ENCODE data around the gene CEMIP.
"Not testable (repeated sequence)": the region's sequence is repeated elsewhere in the genome, so short reads cannot be mapped to it uniquely, and the experiment has no call there.

CEMIP gene

GRCh38 chr15:80958818-80959495 lies 179.8 kb downstream of the CEMIP start:
- no peak for DNase-seq

GRCh38 chr15:80965454-80965853 lies 186.3 kb downstream of the CEMIP start:
- not testable (repeated sequence) for DNase-seq

GRCh38 chr15:80966431-80967197 lies 187.4 kb downstream of the CEMIP start:
- DNase-seq = no peak

- no peak for DNase-seq
Measured at GRCh38 chr15:80967451-80967850, 188.3 kb downstream of the CEMIP start.

GRCh38 chr15:80967991-80968510 lies 188.9 kb downstream of the CEMIP start:
- DNase-seq = no peak

GRCh38 chr15:80969316-80969715 lies 190.1 kb downstream of the CEMIP start:
- DNase-seq = no peak

GRCh38 chr15:80970018-80970657 lies 191.0 kb downstream of the CEMIP start:
- peak; percentile 79 for DNase-seq

GRCh38 chr15:80970658-80971057 lies 191.5 kb downstream of the CEMIP start:
- no peak for DNase-seq

GRCh38 chr15:80971143-80971542 lies 192.0 kb downstream of the CEMIP start:
- no peak for DNase-seq

- no peak for DNase-seq
Measured at GRCh38 chr15:80972276-80972675, 193.1 kb downstream of the CEMIP start.

GRCh38 chr15:80974914-80975313 lies 195.7 kb downstream of the CEMIP start:
- DNase-seq = no peak

GRCh38 chr15:80976851-80977250 lies 197.7 kb downstream of the CEMIP start:
- no peak for DNase-seq

- DNase-seq = peak; percentile 46
Measured at GRCh38 chr15:80977627-80978036, 198.5 kb downstream of the CEMIP start.

- no peak for DNase-seq
Measured at GRCh38 chr15:80978685-80979329, 199.6 kb downstream of the CEMIP start.

GRCh38 chr15:80979538-80980200 lies 200.5 kb downstream of the CEMIP start:
- no peak for DNase-seq

GRCh38 chr15:80982205-80982604 lies 203.0 kb downstream of the CEMIP start:
- DNase-seq = no peak

- DNase-seq = no peak
Measured at GRCh38 chr15:80982839-80983238, 203.7 kb downstream of the CEMIP start.

- DNase-seq = no peak
Measured at GRCh38 chr15:80984856-80985255, 205.7 kb downstream of the CEMIP start.

- DNase-seq = no peak
Measured at GRCh38 chr15:80985981-80986380, 206.8 kb downstream of the CEMIP start.

GRCh38 chr15:80986487-80986886 lies 207.3 kb downstream of the CEMIP start:
- no peak for DNase-seq

GRCh38 chr15:80988148-80988796 lies 209.1 kb downstream of the CEMIP start:
- no peak for DNase-seq

GRCh38 chr15:80989081-80989517 lies 209.9 kb downstream of the CEMIP start:
- no peak for DNase-seq

Measured in activated CD4-positive, alpha-beta T cell treated with anti-CD3 and anti-CD28 coated beads, Interleukin-2, Interleukin-6, amounts not matched to agents 100 ng/mL and 50 ng/mL, durations not matched to agents 16 hours and 8 hours (primary cell).